H1 (cell line): ENCODE data around the gene MTHFD1.

Source experiments
- CTCF ChIP-seq, 3 experiments: IDR thresholded peaks; 1 replicate in 2 of 3; 2 replicates in 1 of 3; pipeline versions ENCODE4 v1.5.1 to v1.6.1; 2011; ENCODE audit warnings: low read length in 3 of 3, mild to moderate bottlenecking in 3 of 3, inconsistent platforms in 2 of 3, low read depth in 1 of 3, moderate library complexity in 1 of 3; ENCODE audit not compliant: insufficient read depth in 1 of 3; ENCODE audit errors: control extremely low read depth in 1 of 3
- EZH2 ChIP-seq: fragments of 200-600 bp; sonication (generic); IDR thresholded peaks from 2 replicates; pipeline ENCODE4 v1.7.1; 2012; ENCODE audit warnings: low read depth, mild to moderate bottlenecking, moderate library complexity, low read length, inconsistent platforms; ENCODE audit not compliant: severe bottlenecking
- YY1 ChIP-seq: IDR thresholded peaks from 2 replicates; pipeline ENCODE4 v1.6.1; 2011; ENCODE audit warnings: low read depth, mild to moderate bottlenecking, low read length
- ZNF274 ChIP-seq: IDR thresholded peaks from 2 replicates; pipeline ENCODE4 v1.7.0; 2012; ENCODE audit warnings: low read length, borderline replicate concordance; ENCODE audit errors: extremely low read depth

- TF ChIP-seq CTCF (IDR thresholded peaks at IDR 0.05; ENCODE audit: control extremely low read depth in 1 of 3, insufficient read depth in 1 of 3, low read depth in 1 of 3, low read length in 3 of 3): no peak
- TF ChIP-seq EZH2: no peak
- no peak for TF ChIP-seq YY1
- no peak for TF ChIP-seq ZNF274
Observed at GRCh38 chr14:64411001-64411400, 22.8 kb downstream of the MTHFD1 start.
